Measurements from ENCODE around the gene RPN1.
A peak's percentile ranks its signal among the peaks of the same experiment; 100 is the strongest.
"Not testable (repeated sequence)": the region's sequence is repeated elsewhere in the genome, so short reads cannot be mapped to it uniquely, and the experiment has no call there.

The RPN1 gene

GRCh38 chr3:128650096-128651050 lies at the start of gene RPN1:
TSS of gene RPN1 (minus strand) at chr3:128650818. CDS start at chr3:128650800, 18 bp downstream.
- peak; percentile 98 for DNase-seq (ENCODE audit: low spot score)

DNA sequence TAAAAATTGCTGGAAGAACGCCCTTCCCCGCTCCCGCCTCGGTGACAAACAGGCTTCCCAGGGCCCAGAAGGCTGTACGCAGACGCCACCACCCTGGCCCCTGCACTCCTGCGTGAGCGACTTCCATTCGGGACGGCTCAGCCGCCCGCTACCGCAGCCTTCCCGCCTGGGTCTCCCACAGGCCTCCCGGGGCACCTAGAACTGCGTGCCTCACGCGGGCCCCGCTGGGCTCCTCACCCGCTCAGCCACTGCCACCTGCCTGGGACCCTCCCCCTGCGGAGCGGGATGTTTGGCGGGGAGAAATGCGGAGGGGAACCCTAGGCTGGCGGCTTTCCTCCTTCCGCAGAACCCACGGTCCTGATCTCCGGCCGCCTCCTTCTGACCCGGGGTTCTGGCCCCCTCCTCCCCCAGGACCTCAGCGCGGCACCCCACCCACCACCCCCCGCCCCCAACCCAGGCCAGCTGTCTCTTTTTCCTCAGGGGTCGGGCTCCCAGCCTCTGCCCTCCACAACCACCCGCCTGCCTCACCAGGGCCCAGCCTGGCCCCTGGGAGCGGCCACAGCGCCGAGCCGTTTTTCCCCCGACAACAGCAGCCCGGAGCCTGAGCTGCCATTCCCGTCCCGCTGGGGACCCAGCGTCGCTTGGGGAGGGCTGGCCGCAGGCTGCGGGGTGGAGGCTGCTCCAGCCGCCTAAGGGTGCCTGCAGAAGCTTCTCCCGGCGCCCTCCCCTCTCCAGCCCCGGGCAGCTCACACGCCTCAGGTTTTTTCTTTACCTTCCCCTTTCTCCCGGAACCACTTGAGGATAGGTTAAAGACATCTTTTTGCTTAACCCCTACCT lies 47.8 kb upstream of the RPN1 start:
- peak; percentile 82 for DNase-seq (ENCODE audit: low spot score)

DNA sequence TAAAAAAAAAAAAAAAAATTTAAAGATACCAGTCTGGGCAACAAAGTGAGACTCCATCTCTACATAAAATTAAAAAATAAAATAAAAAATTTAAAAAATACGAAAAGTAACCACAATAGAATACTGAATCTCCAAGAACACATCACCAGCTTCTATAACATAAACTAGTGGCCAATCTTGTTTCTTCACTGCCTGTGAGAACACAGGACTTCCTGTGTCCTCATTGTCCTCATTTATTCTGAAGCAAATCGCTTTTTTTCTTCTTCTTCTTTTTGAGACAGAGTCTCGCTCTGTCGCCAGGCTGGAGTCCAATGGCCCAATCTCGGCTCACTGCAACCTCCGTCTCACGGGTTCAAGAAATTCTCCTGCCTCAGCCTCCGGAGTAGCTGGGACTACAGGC lies 46.7 kb upstream of the RPN1 start:
- DNase-seq (ENCODE audit: low spot score), result no peak

GRCh38 chr3:128693696-128694095 lies 43.1 kb upstream of the RPN1 start:
- no peak for DNase-seq (ENCODE audit: low spot score)

GRCh38 chr3:128689060-128689459 lies 38.4 kb upstream of the RPN1 start:
- no peak for DNase-seq (ENCODE audit: low spot score)

- DNase-seq (ENCODE audit: low spot score), result no peak
Observed at GRCh38 chr3:128686465-128686864, 35.8 kb upstream of the RPN1 start.

GRCh38 chr3:128684986-128685726 lies 34.5 kb upstream of the RPN1 start:
- no peak for DNase-seq (ENCODE audit: low spot score)

GRCh38 chr3:128683957-128684356 lies 33.3 kb upstream of the RPN1 start:
- no peak for DNase-seq (ENCODE audit: low spot score)

GRCh38 chr3:128681369-128681829 lies 30.8 kb upstream of the RPN1 start:
- no peak for DNase-seq (ENCODE audit: low spot score)

DNA sequence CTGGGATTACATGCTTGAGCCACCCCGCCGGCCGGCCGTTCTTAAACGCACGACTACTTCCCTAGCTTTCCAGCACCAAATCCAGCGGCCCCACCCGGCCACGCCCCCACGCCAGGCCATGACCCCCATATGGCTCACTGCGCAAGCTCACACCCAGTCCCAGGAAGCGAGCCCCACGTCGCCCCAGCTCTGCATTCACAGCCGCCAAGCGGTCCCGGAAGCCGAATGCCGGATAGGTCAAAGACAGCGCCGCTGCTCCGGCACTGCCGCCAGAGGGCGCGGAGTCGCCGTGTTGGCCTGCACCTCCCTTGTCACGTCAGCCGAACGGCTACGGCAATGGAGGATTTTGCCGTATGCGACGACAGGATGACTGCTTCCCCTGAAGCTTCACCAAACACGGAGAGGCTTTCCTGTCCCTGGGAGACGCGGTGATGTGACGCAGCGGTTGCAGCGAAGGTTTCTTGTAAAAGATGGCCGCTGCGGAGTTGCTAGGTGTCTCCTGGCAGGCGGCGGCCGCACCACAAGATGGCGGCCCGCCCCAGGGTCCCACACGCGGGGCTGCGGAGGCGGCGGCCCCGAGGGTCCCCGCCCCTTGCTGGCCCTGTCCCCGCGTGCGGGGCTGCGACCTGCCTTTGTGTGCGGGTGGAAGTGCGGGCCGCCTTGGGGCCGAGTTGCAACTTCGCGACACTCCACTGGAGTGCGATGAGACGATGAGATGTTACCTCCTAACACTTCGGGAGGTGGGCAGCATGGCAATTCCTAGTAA lies 30.2 kb upstream of the RPN1 start:
- DNase-seq (ENCODE audit: low spot score), result peak; percentile 99

DNA sequence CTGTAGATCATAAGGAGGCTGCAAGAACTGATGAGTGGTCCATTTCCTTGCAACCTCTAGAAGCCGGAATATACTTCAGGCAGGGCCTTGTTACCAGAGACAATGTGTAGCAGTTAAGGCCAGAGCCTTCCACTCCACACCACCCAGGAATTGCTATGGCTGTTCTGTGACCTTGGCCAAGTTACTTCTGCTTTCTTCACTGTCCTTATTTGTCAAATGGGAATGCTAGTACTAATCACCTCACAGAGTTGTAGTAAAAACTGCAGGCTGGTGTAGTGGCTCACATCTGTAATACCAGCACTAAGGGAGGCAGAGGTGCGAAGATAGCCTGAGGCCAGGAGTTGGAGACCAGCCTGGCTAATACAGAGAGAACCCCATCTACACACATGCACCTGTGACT lies 28.7 kb upstream of the RPN1 start:
- no peak for DNase-seq (ENCODE audit: low spot score)

GRCh38 chr3:128675802-128676201 lies 25.2 kb upstream of the RPN1 start:
- DNase-seq (ENCODE audit: low spot score), result not testable (repeated sequence)

DNA sequence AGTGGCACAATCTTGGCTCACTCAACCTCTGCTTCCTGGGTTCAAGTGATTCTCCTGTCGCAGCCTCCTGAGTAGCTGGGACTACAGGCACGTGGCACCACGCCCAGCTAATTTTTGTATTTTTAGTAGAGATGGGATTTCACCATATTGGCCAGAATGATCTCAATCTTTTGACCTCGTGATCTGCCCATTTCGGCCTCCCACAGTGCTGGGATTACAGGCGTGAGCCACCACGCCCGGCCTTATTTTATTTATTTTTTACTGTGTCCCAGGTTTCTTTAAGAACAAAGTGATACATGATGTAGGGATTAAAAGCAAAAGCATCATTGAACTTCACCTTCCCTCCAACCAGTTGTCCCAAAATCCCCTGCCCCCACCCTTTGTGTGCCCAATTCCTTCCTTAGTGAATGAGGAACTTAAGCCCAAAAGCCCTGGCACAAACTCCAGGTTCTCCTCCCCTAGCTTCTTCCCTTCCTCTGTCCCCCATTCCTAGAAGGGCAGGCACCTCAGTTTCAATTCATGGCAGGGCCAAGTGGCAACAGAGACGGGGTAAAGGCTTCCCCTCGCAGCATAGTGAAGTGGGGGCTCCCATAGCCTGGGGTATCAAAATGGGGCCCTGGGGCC lies 23.7 kb upstream of the RPN1 start:
- DNase-seq (ENCODE audit: low spot score), result no peak

GRCh38 chr3:128667641-128668040 lies 17.0 kb upstream of the RPN1 start:
- DNase-seq (ENCODE audit: low spot score), result no peak

GRCh38 chr3:128665362-128666021 lies 14.9 kb upstream of the RPN1 start:
- DNase-seq (ENCODE audit: low spot score), result no peak

GRCh38 chr3:128663151-128663550 lies 12.5 kb upstream of the RPN1 start:
- no peak for DNase-seq (ENCODE audit: low spot score)

DNA sequence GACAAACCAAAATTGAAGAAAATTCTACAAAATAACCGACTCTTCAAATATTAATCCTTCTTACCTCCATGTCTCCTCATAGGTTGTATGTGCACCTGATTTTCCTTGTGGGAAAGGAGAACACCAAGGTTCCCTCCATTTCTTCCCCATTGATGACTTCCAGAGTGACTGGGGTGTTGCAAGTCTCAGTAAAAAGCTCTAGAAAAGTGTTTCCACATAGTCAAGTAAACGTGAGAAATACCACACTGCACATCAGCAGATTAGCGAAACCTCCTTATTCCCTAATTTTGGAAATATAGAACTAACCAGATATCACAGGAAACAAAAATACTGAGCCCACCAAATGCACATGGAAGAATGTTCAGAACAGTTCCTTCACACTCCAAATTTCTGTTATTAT lies 4.9 kb upstream of the RPN1 start:
- no peak for DNase-seq (ENCODE audit: low spot score)

DNA sequence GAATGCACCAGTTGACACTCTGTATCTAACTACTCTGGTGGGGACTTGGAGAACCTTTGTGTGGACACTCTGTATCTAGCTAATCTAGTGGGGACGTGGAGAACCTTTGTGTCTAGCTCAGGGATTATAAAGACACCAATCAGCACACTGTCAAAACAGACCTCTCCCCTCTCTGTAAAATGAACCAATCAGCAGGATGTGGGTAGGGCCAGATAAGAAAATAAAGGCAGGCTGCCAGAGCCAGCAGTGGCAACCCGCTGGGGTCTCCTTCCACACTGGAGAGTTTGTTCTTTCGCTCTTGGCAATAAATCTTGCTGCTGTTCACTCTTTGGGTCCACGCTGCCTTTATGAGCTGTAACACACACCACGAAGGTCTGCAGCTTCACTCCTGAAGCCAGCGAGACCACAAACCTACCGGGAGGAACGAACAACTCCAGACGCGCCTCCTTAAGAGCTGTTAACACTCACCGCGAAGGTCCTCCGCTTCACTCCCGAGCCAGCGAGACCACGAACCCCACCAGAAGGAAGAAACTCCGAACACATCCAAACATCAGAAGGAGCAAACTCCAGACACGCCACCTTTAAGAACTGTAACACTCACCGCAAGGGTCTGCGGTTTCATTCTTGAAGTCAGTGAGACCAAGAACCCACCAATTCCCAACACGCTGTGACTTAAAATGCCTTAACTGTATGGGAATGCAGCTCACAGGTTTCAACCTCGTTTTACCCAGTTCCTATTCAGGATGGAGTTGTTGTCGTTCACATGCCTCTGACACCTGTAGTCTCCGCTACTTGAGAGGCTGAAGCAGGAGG lies 3.6 kb upstream of the RPN1 start:
- DNase-seq (ENCODE audit: low spot score), result not testable (repeated sequence)

- DNase-seq (ENCODE audit: low spot score), result not testable (repeated sequence)
Observed at GRCh38 chr3:128653383-128653992, 2.9 kb upstream of the RPN1 start.

All from GM03348 (cell line).